GM12865 (cell line): ENCODE measurements around the gene TANC1.
"Not testable (repeated sequence)": the region's sequence is repeated elsewhere in the genome, so short reads cannot be mapped to it uniquely, and the experiment has no call there.

Source experiments
- DNase-seq: peaks from one replicate; pipeline ENCODE4 v3.0.0; 2010; ENCODE audit warnings: low read depth
- H3K4me3 ChIP-seq: 2 replicates; pipeline ENCODE4 v1.5.1; 2011; ENCODE audit warnings: mild to moderate bottlenecking, low read depth, low read length, control low read depth
- CTCF ChIP-seq: IDR thresholded peaks from 2 replicates; pipeline ENCODE4 v1.5.1; 2011; ENCODE audit warnings: low read length, control low read depth, low read depth, inconsistent platforms; ENCODE audit not compliant: insufficient read depth; ENCODE audit errors: missing control alignments

TANC1 gene

DNA sequence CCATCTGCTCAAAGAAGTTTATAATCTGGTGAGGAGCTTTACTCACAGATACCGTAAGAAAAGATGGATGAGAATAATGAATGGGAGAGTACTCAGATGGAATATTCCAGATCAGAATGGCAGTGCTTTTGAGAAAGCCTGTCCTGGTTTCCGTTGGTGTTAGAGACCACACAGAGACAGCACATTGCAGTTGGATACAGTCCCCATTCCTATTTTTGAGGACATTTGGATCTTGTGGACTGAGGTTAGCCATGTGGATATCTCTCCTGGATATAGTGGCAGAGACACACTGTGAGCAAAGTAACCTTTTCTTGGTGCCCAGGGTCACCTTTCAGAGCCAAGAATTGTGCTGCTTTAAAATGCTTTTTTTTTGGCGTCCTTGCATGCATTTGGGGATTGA lies 63.7 kb downstream of the TANC1 start:
- TF ChIP-seq CTCF = no peak
- no peak overlapping the region for H3K4me3 ChIP-seq

DNA sequence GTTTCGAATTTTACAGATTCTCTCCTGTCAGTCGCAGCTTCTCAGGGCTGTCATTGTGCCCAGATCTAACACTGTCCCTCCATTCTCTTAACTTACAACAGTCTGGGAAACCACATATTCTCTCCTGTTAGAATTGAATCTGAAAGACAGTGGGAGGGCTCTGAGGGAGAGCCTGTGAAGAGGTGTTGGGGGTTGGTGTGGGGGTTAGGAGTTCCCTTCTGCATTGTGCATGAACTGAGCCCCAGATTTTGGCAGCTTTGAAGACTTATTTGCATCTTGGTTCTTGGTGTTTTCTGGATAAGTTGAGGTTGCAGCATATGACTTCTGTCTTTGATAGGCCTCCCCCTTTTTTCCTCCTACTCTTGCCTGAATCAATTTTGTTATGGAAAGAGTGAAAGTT lies 64.1 kb downstream of the TANC1 start:
- peak; percentile 25 for DNase-seq
- no peak overlapping the region for H3K4me3 ChIP-seq
- no peak for TF ChIP-seq CTCF

More for the DNA sequence above, 63.7 kb downstream of the TANC1 start:
- DNase-seq = no peak

GRCh38 chr2:159034713-159035112 lies 66.3 kb downstream of the TANC1 start:
- no peak for TF ChIP-seq CTCF
- no peak for DNase-seq
- H3K4me3 ChIP-seq = no peak overlapping the region

DNA sequence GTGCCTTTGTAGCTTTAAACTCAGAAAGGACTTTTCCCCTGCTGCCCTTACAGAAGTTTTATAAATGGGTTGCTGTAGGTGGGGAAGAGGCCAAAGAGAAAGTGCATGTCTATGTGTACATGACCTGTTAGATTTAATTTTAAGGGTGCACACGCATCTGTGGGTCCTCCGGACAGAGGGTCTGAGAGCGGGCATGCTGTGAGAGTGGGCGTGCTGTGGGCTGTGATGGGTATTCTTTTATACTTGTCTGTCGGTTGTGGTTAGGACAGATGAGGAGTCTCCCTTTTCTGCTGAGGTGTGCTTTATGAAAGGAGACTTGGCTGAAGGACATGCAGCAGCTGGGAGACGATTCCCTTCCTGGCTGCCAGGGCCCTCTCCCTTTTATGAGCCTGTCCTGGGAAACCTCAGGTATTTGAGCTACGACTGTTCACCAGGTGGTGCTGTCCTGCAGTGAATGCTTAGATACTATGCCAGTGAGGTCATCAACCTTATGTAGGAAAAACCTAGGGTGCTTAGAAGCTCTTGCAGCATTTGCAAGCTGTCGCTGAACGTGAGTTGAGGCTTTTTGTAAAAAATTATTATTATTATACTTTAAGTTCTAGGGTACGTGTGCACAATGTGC lies 67.5 kb downstream of the TANC1 start:
- TF ChIP-seq CTCF = no peak
- DNase-seq = peak; percentile 37
- H3K4me3 ChIP-seq = no peak overlapping the region

- DNase-seq = not testable (repeated sequence)
Observed at GRCh38 chr2:159036461-159036860, 68.0 kb downstream of the TANC1 start.

GRCh38 chr2:159041328-159041727 lies 72.9 kb downstream of the TANC1 start:
- DNase-seq, H3K4me3 ChIP-seq: not testable (repeated sequence)

More at GRCh38 chr2:159036461-159036860, 68.0 kb downstream of the TANC1 start:
- not testable (repeated sequence) for H3K4me3 ChIP-seq

DNA sequence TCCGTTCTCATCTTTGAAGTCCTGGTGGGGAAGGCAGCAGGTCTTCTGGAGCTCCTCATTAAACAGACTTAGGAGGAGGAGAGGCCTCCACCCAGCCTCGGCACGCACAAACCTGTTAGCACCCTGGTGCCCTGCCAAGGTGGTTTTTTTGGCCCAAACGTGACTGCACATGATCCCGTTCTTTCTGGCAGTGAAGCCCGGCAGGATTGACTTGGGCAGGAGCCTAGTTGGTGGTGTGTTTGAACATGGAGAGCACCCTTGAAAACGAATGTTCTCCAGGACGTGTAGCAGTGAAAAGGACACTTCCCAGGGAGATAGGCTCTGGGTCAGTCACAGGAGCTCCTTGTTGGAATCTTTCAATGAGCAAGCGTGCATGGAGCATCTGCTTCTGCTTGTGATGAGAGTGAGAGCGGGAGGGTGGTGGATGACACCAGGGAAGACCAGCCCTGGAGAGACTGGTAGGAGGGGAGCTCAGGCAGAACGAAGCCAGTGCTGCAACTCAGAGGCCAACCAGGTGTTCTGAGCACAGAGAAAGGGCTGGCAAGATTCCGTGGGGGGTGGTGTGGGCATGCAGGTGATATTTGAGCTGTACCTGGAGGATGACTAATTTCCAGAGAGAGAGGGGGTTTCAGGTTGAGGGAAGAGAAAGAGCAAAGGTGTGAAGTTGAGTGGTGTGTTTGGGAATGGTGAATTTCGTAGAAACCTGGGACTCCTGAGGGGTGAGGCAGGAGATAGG lies 73.8 kb downstream of the TANC1 start:
- no peak overlapping the region for H3K4me3 ChIP-seq
- no peak for DNase-seq
- TF ChIP-seq CTCF = no peak

DNA sequence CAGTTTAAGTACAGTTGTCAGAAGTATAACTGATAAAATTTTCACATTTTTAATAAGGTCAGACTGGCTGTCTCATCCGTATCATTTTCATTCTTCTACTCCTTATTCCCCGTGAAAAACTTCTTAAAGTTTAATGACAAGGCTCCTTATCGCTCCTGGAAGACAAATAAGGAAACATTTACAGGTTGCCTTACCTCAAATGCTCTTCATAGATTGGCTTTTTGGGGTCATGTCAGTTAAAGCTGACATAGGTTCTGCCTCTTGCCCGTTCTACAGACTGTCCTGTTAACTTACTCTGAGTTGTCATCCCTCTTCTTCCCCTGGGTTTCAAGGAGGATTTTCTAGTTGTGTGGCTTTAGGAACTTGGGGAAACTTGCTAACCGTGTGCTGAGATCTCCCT lies 75.3 kb downstream of the TANC1 start:
- TF ChIP-seq CTCF = no peak
- DNase-seq = no peak

More for the DNA sequence above, 75.3 kb downstream of the TANC1 start:
- no peak overlapping the region for H3K4me3 ChIP-seq
